GM12873 (cell line): Measurements from ENCODE around the gene SNRPD2.

Experiments used
- TF ChIP-seq, protein P1 (sequence below): IDR thresholded peaks from 2 replicates; pipeline ENCODE4 v1.5.1; 2012; ENCODE audit warnings: low read depth, mild to moderate bottlenecking, moderate library complexity, low read length, control low read depth; ENCODE audit not compliant: insufficient read depth; ENCODE audit errors: missing control alignments

SNRPD2 gene

DNA sequence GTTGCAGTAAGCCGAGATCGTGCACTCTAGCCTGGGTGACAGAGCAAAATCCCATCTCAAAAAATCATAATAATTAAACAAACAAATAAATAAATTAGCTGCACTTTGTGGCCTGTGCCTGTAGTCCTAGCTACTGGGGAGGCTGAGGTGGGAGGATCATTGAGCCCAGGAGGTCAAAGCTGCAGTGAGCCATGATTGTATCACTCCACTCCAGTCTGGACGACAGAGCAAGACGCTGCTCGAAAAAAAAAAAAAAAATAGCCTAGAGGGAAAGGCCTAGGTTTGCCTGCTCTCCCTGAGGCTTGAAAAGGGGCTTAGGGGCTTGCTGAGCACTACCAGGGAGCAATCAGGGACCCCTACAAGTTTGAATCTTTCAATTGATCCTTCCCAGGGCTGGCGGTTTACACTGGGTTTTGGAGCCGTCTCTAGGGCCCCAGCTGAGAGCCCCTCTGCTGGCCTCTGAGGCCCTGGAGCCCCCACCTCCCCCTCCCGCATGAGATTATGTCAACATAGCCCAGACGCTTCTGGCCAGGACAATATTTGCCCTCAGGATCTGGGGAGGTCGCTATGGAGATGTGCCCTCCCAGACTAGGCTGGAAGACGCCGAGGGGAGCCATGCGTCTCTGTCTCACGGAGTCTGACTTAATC, 34.1 kb downstream of the SNRPD2 start:
- TF ChIP-seq, protein P1, sequence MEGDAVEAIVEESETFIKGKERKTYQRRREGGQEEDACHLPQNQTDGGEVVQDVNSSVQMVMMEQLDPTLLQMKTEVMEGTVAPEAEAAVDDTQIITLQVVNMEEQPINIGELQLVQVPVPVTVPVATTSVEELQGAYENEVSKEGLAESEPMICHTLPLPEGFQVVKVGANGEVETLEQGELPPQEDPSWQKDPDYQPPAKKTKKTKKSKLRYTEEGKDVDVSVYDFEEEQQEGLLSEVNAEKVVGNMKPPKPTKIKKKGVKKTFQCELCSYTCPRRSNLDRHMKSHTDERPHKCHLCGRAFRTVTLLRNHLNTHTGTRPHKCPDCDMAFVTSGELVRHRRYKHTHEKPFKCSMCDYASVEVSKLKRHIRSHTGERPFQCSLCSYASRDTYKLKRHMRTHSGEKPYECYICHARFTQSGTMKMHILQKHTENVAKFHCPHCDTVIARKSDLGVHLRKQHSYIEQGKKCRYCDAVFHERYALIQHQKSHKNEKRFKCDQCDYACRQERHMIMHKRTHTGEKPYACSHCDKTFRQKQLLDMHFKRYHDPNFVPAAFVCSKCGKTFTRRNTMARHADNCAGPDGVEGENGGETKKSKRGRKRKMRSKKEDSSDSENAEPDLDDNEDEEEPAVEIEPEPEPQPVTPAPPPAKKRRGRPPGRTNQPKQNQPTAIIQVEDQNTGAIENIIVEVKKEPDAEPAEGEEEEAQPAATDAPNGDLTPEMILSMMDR, result no peak

DNA sequence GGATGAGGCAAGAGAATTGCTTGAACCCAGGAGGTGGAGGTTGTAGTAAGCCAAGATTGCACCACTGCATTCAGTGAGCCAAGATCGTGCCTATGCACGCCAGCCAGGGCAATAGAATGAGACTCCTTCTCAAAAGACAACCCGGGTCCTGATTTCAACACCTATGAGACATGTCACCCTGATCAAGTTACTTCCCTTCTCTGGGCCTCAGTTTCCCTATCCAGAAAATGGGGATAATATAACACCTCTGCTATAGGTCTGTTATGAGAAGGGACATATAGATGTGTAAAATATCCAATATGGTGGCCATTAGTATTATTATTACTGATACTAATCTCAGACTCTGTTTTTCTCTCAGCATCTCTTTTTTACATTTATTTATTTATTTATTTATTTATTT, 36.7 kb downstream of the SNRPD2 start:
- TF ChIP-seq, protein P1, result no peak

DNA sequence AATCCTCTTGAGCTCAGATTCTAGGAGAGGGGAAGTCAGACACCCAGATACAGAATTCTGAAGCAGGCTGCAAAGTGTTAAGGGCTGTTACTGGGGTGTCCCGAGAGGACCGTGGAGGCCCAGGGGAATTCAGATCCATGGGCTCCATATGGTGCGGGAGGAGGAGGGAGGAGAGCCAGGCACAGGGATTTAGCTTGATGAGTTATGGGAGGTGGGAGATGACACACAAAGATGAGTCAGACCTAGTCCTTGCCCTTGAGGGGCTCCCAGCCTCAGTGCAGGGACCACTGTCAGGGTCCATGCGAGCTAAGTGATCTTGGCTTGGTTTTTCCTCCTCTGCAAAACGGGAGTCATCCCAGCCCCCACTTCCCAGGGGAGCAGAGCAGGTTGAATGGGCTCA, 38.1 kb downstream of the SNRPD2 start:
- TF ChIP-seq, protein P1, result no peak

DNA sequence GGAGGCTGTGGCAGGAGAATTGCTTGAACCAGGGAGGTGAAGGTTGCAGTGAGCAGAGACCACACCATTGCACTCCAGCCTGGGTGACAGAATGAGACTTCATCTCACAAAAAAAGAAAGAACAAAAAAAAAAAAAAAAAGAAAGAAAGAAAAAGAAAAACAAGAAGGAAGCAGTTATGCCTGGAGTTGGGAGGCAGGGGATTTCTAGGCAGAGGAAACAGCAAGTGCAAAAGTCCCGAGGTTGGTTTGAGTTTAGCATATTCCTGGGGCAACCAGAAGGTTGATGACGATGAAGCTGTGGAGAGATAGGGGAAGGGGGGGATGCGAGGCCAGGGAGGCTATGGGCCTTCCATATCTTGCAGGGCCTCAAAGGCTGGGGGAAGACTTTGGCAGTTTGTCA, 41.0 kb downstream of the SNRPD2 start:
- TF ChIP-seq, protein P1, result no peak

DNA sequence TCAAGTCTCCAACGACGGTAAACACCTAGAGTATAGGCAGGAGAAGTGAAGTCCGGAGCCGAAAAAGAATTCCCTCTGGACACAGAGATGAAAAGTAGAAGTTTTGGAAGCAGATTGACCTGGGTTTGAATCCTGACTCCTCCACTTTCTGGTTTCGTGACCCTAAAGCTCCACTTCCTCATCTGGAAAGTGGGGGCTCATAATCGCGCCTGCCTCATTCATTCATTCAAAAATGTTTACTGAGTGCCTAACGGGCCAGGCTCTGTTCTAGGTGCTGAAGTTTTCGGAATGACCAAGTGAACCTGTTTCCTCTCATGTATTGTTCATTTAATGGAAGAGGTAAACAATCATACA, 45.4 kb downstream of the SNRPD2 start:
- TF ChIP-seq, protein P1, result no peak

DNA sequence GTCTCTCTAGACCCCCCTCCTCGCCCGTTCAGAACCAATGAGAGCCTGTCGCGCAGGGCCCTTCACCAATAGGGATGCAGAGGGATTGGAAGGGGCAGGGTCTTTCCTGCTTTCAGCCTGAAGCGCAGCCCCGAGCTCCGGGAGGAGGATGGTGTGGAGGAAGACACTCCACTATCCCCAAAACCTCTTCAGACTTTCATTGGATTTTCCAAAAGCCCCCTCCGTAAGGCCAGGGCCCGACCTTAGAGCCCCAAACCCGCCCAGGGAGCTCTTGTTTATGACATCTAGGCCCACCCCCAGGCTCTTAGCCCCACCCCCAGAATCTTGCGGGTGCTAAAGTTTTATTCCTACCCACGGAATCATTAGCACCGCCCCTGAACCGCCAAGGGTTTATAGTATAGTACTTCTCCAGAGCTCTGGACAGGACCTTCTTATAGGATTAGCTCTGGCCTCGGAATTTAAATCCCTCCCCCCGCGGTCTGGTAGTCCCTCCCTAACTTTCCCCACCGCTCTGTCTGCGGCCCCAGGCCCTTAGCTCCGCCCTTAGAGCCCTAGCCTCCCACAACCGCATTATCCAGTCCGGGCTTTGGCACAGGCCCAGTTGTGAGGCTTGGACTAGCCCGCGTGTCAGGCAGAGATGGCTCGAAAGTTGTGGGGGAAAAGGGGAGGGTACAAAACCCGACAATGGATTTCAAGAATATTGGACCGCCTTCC, 46.0 kb downstream of the SNRPD2 start:
- TF ChIP-seq, protein P1, result no peak

DNA sequence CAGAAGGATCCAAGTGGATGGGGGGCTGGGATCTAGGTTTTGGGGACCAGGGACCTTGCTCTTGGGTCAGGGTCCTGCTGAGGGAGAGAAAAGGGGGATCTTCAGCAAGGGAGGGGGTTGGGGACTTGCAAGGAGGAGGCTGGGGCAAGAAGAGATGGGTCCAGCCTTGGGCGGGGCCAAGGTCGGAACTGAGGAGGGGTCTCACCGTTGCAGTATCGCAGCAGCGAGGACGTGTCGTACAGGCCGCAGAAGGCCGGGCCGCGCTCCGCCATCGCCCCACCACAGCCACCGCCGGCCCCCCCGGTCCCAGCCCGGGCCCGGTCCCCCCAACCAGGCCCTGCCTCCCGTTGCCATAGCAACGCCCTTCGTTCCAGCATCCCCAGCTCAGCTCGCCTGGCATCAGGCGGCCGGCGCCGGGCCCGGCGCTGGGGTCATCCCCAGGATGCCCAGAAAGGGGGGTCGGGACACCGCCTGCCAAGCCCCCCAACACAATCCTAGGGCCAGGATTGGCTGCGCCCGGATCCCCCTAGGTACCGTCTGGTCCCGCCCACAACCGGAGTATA, 46.6 kb downstream of the SNRPD2 start:
- TF ChIP-seq, protein P1, result no peak
